Measurements from ENCODE around the gene PSMA7.

GRCh38 chr20:62117658-62118057 lies 25.5 kb downstream of the PSMA7 start:
- TF ChIP-seq CTCF (IDR thresholded peaks at IDR 0.05; ENCODE audit: control extremely low read depth in 1 of 3, insufficient read depth in 1 of 3, low read depth in 1 of 3, low read length in 3 of 3): no peak
- no peak for TF ChIP-seq SRF (IDR thresholded peaks at IDR 0.05; ENCODE audit: low read depth, low read length)
- no peak for TF ChIP-seq EZH2 (IDR thresholded peaks at IDR 0.05; ENCODE audit: low read depth, low read length, severe bottlenecking)
